Hematopoietic multipotent progenitor cell (in vitro differentiated cells): Measurements from ENCODE around the gene CCDC88A. TPM values are rescaled to one million over a fixed set of nuclear protein-coding genes. Genes with fewer than 3 reads are reported as not detected.
"Not testable (repeated sequence)": the region's sequence is repeated elsewhere in the genome, so short reads cannot be mapped to it uniquely, and the experiment has no call there.

Experiments used
- DNase-seq, 3 donors: peaks; one replicate each; pipeline ENCODE4 v3.0.0-alpha.2; 2011 to 2015; ENCODE audit warnings: low read depth in 2 of 3, low spot score in 2 of 3
- total RNA-seq: library from RNA; depleted of rRNA; stranded (reverse); fragments of >200 nt; gene quantifications from one replicate; pipeline ENCODE4 v1.2.3, GENCODE V29; 2012

CCDC88A gene
- total RNA-seq, 1 donor, result 47.1 TPM

DNA sequence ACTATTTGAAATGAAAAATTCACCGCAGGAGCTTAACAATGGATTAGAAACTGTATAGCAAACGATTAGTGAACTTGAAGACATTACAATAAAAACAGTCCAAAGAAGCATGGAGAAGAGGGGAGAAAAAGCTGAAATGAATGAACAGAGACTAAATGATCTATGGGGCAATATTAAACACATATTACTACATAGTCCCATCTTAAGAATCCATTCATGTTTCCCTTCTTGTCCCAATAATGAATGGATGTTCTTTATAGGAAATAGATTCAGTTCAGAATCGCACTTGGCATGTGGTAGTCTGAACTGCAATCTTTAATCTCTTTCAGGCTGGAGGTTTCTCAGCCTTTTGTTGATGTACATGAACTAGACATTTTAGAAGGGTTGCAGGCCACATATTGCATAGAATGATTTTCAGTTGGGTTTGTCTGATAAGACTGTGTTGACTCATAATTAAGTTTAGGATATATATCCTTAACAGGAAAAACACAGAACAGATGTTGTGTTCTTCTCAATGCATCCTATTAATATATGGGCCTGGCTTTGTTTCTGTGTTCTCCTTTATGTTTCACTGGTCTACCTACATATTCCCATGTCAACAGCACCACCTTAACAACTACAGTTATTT is 27.9 kb downstream of the CCDC88A start:
- no peak for DNase-seq

- DNase-seq, result no peak
These were observed 28.5 kb downstream of the CCDC88A start for GRCh38 chr2:55391155-55391554.

- DNase-seq, result not testable (repeated sequence)
These were observed 34.1 kb downstream of the CCDC88A start for GRCh38 chr2:55385516-55385915.

- no peak for DNase-seq
These were observed 34.9 kb downstream of the CCDC88A start for GRCh38 chr2:55384786-55385185.

DNA sequence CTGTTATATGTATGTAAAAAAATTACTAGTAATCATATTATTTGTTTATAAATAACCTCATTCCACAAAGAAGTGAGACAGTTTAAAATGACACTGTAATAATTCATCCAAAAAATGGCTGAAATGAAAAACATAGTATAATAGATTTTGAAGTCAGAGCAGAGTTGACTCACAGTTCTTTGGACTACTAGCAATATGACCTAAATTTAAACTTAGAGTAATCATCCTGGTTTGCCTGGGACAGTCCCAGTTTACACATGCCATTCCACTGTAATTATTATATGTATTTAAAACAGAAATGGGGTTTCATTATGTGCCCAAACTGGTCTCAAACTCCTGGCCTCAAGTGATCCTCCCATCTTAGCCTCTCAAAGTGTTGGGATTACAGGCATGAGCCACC is 48.3 kb downstream of the CCDC88A start:
- no peak for DNase-seq

- DNase-seq, result no peak
These were observed 49.4 kb downstream of the CCDC88A start for GRCh38 chr2:55370208-55370607.

- peak in 2 of 3 donors; percentile 53 to 67 for DNase-seq
These were observed 54.4 kb downstream of the CCDC88A start for GRCh38 chr2:55365303-55365702.

GRCh38 chr2:55364189-55365055 is 55.2 kb downstream of the CCDC88A start:
- no peak for DNase-seq

- no peak for DNase-seq
These were observed 56.0 kb downstream of the CCDC88A start for GRCh38 chr2:55363636-55364035.

GRCh38 chr2:55361465-55362189 is 58.0 kb downstream of the CCDC88A start:
- DNase-seq, result no peak

GRCh38 chr2:55358451-55358850 is 61.2 kb downstream of the CCDC88A start:
- no peak for DNase-seq

GRCh38 chr2:55357927-55358326 is 61.7 kb downstream of the CCDC88A start:
- DNase-seq, result no peak

DNA sequence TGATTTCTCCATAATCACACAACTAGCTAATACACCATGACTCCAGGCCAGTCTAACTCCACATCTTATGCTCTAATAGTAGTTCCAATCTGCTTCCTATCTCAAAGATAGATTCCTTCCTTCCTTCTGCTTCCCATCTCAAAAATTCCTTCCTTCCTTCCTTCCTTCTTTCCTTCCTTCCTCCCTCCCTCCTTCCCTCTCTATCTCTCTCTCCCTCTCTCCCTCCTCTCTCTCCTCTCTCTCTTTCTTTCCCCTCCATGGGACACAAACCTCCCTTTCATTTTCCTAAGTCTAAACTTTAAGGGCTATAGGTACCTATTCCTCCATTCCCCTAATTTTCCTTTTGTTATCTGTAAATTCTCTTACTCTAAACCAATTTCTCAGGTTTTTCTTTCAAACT is 62.5 kb downstream of the CCDC88A start:
- DNase-seq, result no peak

- DNase-seq, result not testable (repeated sequence)
These were observed 63.5 kb downstream of the CCDC88A start for GRCh38 chr2:55356136-55356535.

GRCh38 chr2:55355451-55355850 is 64.2 kb downstream of the CCDC88A start:
- peak in 1 of 3 donors; percentile 10 for DNase-seq

- no peak for DNase-seq
These were observed 68.0 kb downstream of the CCDC88A start for GRCh38 chr2:55351672-55352071.

- no peak for DNase-seq
These were observed 74.6 kb downstream of the CCDC88A start for GRCh38 chr2:55345064-55345463.

GRCh38 chr2:55338268-55338667 is 81.4 kb downstream of the CCDC88A start:
- DNase-seq, result no peak

DNA sequence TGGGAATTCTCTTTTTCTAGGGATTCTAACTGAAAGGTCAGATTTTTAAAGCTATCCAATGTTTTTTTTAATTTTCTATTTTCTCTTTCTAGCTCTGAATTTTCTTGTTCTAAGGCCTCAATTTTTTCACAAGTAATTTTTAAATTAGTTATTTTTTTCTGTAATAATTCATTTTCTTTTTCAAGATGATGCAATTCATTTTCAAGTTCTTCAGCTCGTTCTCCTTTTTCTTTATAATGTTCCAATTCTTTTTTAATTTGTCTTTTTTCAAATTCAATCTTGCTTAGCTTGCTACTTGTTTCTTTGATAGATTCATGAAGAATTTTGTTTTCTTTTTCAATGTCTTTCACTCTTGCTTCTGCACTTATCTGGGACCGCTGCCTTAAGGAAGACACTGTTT is 84.9 kb downstream of the CCDC88A start:
- DNase-seq, result no peak

- DNase-seq, result no peak
These were observed 88.9 kb downstream of the CCDC88A start for GRCh38 chr2:55330541-55331297.
